Measurements from ENCODE around the gene EIPR1. TPM values are rescaled to one million over a fixed set of nuclear protein-coding genes. Genes with fewer than 3 reads are reported as not detected.

The EIPR1 gene
- total and polyA plus RNA-seq, 10 of the 15 experiments (the other 5 are each of a cell fraction or from before 2014, with no cell fraction given), result 23.6 to 61.2 (median 42.2) TPM

DNA sequence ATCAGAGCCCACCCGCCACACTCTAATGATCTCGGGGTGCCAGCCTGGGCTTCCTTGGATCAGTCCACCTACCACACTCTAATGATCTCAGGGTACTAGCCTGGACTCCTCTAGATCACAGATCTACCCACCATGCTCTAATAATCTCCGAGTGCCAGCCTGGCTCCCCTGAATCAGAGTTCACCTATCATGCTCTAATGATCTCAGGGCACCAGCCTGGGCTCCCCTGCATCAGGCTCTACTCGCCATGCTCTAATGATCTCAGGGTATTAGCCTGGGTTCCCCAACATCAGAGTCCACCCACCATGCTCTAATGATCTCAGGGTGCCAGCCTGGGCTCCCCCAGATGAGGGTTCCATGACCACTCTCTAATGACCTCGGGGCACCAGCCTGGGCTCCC is 48.1 kb downstream of the EIPR1 start:
- Histone ChIP-seq H3K79me2 (ENCODE audit: control insufficient read depth, insufficient read depth, low read length) (no peaks in the 10 kb centered on the region), H3K9me3 (replicated peaks; ENCODE audit: control insufficient read depth, insufficient read depth, low read length) (no peaks in the 10 kb centered on the region), H3K4me3 (no peak overlapping the region), H3K36me3 (ENCODE audit: control insufficient read depth in 2 of 2, insufficient read depth in 2 of 2, low read length in 1 of 2) (peaks cover 10 to 16% of the 10 kb centered on the region in 2 experiments), H3K4me1 (ENCODE audit: control insufficient read depth, insufficient read depth, low read length) (no peaks in the 10 kb centered on the region), H2AFZ (ENCODE audit: control insufficient read depth, low read depth, low read length) (no peak overlapping the region), H3K27ac (ENCODE audit: control insufficient read depth, insufficient read depth) (no peak overlapping the region), H4K20me1 (ENCODE audit: control insufficient read depth, insufficient read depth) (no peaks in the 10 kb centered on the region), H3K4me2 (ENCODE audit: control insufficient read depth, insufficient read depth) (no peak overlapping the region), H3K9ac (ENCODE audit: control insufficient read depth, insufficient read depth, low read length) (no peak overlapping the region), H3K27me3 (replicated peaks in 1 of 2; ENCODE audit: control insufficient read depth in 2 of 2, insufficient read depth in 2 of 2, low read length in 1 of 2) (no peaks in the 10 kb centered on the region)
- RAD21 ChIA-PET (ENCODE audit: unreplicated experiment), result no interaction called here
- FAIRE-seq, result no peak
- in situ Hi-C loops (cut with MboI) (no loop called here), intact Hi-C loops (cut with micrococcal nuclease; ENCODE audit: unreplicated experiment) (no loop called here)
- CTCF ChIA-PET, result no interaction called here
- SMC1A ChIA-PET (ENCODE audit: uncharacterized antibody, unreplicated experiment), result no interaction called here
- POLR2A ChIA-PET, result no interaction called here
- DNase-seq (ENCODE audit: low read depth, low spot score), result no peak
- WGBS (ENCODE audit: insufficient coverage, insufficient replicate concordance, low lambda C conversion rate, missing lambda C conversion rate), result 95% methylated on average over 5 of the region's 5 CpGs
- no TSS peak for BruUV-seq (replicated peaks)
- TF ChIP-seq POLR2AphosphoS2 (IDR thresholded peaks at IDR 0.05; ENCODE audit: low read depth, low read length) (no peak), SREBF2 (IDR thresholded peaks at IDR 0.05; ENCODE audit: low read length) (no peak), MTA3 (IDR thresholded peaks at IDR 0.05; ENCODE audit: borderline replicate concordance, low read length) (no peak), SIX5 (IDR thresholded peaks at IDR 0.05; ENCODE audit: low read depth, low read length, severe bottlenecking) (no peak), RCOR1 (conservative IDR thresholded peaks at IDR 0.05; ENCODE audit: low read depth, low read length) (no peak), HDAC2 (IDR thresholded peaks at IDR 0.05) (no peak), ETV6 (conservative IDR thresholded peaks at IDR 0.05 in 1 of 2, IDR thresholded peaks at IDR 0.05 in 1 of 2; ENCODE audit: borderline replicate concordance in 1 of 2, low read depth in 1 of 2) (no peak), NBN (IDR thresholded peaks at IDR 0.05) (no peak), NR2C2 (IDR thresholded peaks at IDR 0.05; ENCODE audit: borderline replicate concordance, control insufficient read depth, insufficient read length, low read depth) (no peak)
- TF ChIP-seq, protein P1, sequence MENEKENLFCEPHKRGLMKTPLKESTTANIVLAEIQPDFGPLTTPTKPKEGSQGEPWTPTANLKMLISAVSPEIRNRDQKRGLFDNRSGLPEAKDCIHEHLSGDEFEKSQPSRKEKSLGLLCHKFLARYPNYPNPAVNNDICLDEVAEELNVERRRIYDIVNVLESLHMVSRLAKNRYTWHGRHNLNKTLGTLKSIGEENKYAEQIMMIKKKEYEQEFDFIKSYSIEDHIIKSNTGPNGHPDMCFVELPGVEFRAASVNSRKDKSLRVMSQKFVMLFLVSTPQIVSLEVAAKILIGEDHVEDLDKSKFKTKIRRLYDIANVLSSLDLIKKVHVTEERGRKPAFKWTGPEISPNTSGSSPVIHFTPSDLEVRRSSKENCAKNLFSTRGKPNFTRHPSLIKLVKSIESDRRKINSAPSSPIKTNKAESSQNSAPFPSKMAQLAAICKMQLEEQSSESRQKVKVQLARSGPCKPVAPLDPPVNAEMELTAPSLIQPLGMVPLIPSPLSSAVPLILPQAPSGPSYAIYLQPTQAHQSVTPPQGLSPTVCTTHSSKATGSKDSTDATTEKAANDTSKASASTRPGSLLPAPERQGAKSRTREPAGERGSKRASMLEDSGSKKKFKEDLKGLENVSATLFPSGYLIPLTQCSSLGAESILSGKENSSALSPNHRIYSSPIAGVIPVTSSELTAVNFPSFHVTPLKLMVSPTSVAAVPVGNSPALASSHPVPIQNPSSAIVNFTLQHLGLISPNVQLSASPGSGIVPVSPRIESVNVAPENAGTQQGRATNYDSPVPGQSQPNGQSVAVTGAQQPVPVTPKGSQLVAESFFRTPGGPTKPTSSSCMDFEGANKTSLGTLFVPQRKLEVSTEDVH (IDR thresholded peaks at IDR 0.05; ENCODE audit: low read depth, partially characterized antibody), result no peak
- TF ChIP-seq, protein P2, sequence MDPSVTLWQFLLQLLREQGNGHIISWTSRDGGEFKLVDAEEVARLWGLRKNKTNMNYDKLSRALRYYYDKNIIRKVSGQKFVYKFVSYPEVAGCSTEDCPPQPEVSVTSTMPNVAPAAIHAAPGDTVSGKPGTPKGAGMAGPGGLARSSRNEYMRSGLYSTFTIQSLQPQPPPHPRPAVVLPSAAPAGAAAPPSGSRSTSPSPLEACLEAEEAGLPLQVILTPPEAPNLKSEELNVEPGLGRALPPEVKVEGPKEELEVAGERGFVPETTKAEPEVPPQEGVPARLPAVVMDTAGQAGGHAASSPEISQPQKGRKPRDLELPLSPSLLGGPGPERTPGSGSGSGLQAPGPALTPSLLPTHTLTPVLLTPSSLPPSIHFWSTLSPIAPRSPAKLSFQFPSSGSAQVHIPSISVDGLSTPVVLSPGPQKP (IDR thresholded peaks at IDR 0.05; ENCODE audit: low read depth, low read length), result no peak
- TF ChIP-seq, protein P3, sequence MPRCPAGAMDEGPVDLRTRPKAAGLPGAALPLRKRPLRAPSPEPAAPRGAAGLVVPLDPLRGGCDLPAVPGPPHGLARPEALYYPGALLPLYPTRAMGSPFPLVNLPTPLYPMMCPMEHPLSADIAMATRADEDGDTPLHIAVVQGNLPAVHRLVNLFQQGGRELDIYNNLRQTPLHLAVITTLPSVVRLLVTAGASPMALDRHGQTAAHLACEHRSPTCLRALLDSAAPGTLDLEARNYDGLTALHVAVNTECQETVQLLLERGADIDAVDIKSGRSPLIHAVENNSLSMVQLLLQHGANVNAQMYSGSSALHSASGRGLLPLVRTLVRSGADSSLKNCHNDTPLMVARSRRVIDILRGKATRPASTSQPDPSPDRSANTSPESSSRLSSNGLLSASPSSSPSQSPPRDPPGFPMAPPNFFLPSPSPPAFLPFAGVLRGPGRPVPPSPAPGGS (IDR thresholded peaks at IDR 0.05; ENCODE audit: borderline replicate concordance, insufficient read depth, low read depth, low read length, poor library complexity, severe bottlenecking), result no peak
- TF ChIP-seq, protein P4, sequence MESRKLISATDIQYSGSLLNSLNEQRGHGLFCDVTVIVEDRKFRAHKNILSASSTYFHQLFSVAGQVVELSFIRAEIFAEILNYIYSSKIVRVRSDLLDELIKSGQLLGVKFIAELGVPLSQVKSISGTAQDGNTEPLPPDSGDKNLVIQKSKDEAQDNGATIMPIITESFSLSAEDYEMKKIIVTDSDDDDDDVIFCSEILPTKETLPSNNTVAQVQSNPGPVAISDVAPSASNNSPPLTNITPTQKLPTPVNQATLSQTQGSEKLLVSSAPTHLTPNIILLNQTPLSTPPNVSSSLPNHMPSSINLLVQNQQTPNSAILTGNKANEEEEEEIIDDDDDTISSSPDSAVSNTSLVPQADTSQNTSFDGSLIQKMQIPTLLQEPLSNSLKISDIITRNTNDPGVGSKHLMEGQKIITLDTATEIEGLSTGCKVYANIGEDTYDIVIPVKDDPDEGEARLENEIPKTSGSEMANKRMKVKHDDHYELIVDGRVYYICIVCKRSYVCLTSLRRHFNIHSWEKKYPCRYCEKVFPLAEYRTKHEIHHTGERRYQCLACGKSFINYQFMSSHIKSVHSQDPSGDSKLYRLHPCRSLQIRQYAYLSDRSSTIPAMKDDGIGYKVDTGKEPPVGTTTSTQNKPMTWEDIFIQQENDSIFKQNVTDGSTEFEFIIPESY (IDR thresholded peaks at IDR 0.05), result no peak
- TF ChIP-seq, protein P5, sequence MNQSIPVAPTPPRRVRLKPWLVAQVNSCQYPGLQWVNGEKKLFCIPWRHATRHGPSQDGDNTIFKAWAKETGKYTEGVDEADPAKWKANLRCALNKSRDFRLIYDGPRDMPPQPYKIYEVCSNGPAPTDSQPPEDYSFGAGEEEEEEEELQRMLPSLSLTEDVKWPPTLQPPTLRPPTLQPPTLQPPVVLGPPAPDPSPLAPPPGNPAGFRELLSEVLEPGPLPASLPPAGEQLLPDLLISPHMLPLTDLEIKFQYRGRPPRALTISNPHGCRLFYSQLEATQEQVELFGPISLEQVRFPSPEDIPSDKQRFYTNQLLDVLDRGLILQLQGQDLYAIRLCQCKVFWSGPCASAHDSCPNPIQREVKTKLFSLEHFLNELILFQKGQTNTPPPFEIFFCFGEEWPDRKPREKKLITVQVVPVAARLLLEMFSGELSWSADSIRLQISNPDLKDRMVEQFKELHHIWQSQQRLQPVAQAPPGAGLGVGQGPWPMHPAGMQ (IDR thresholded peaks at IDR 0.05; ENCODE audit: borderline replicate concordance), result no peak
- no peak for ATAC-seq
